ENCODE results near the gene PLA2G2F. TPM values are rescaled to one million over a fixed set of nuclear protein-coding genes. Genes with fewer than 3 reads are reported as not detected.

PLA2G2F gene
- total RNA-seq, 1 donor from 2014 or later: not detected

GRCh38 chr1:20199403-20199802 is 60.3 kb downstream of the PLA2G2F start:
- DNase-seq (ENCODE audit: low spot score): no peak
- intact Hi-C loops (cut with DNase I): no loop called here

DNA sequence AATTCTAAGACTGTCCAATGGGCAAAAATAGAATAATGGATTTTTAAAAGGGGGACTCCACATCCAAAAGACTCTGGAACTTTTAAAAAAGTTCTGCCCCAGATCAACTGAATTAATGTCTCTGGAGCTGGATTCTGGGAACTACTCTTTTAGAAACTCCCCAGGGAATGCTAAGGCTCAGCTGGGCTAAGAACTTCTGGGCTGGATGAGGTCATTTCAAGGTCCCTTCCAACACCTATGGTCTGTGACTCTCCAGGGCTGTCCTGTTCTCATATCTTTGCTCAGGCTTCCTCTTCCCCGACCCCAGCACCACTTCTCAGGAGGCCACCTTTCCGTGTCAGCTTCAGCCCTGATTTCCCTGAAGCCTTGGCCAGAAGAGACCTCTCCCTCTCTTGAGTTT is 60.7 kb downstream of the PLA2G2F start:
- intact Hi-C loops (cut with DNase I): no loop called here
- DNase-seq (ENCODE audit: low spot score): no peak

Other genes starting within 250 kb of the PLA2G2F start
- not detected for gene PLA2G2E, start 215.7 kb upstream of the PLA2G2F start, total RNA-seq
- 59.6 TPM for gene PLA2G2A, start 159.7 kb upstream of the PLA2G2F start, total RNA-seq
- 36.4 TPM for gene PLA2G5, start 69.1 kb upstream of the PLA2G2F start, total RNA-seq
- gene PLA2G2D, start 19.8 kb upstream of the PLA2G2F start, total RNA-seq: not detected
- gene UBXN10, start 46.8 kb downstream of the PLA2G2F start, total RNA-seq: 0.30 TPM
- gene PLA2G2C, start 47.2 kb downstream of the PLA2G2F start, total RNA-seq: not detected
- not detected for gene VWA5B1, start 151.6 kb downstream of the PLA2G2F start, total RNA-seq

Measured in cardiac septum (tissue), 1 donor.